Natural killer cell treated with Interleukin-12 subunit alpha and Interleukin-12 subunit beta and Interleukin-15 and Interleukin-18, amount 100 ng/mL, for 72 hours (primary cell): ENCODE data around the gene FBXL20. TPM values are rescaled to one million over a fixed set of nuclear protein-coding genes. Genes with fewer than 3 reads are reported as not detected.
A peak's percentile ranks its signal among the peaks of the same experiment; 100 is the strongest.
"Not testable (repeated sequence)": the region's sequence is repeated elsewhere in the genome, so short reads cannot be mapped to it uniquely, and the experiment has no call there.

Experiments used
- ATAC-seq, 2 donors: fragments of 150-1000 bp; cut with Tn5 transposase in 1 of 2; sonication (Bioruptor Pico), chemical (Tn5 transposase) in 1 of 2; 2 replicates each; pipeline ENCODE4 v1.10.0; 2021
- DNase-seq: peaks from one replicate; pipeline ENCODE4 v3.0.0; 2022; ENCODE audit warnings: low spot score
- H3K27ac Mint-ChIP-seq, 2 donors: 1 replicate in 1 of 2; 2 replicates in 1 of 2; pipeline ENCODE4 v1.8.0; 2022; ENCODE audit warnings: mixed read lengths in 2 of 2, mild to moderate bottlenecking in 1 of 2, moderate library complexity in 1 of 2
- H3K27me3 Mint-ChIP-seq, 2 donors: 1 replicate in 1 of 2; 2 replicates in 1 of 2; pipeline ENCODE4 v1.8.0; 2022; ENCODE audit warnings: mixed read lengths in 2 of 2
- H3K36me3 Mint-ChIP-seq: one replicate; pipeline ENCODE4 v1.8.0; 2022; ENCODE audit warnings: mixed read lengths
- H3K4me1 Mint-ChIP-seq, 2 donors: 1 replicate in 1 of 2; 2 replicates in 1 of 2; pipeline ENCODE4 v1.8.0; 2022; ENCODE audit warnings: low read depth in 2 of 2, mixed read lengths in 2 of 2, mild to moderate bottlenecking in 1 of 2
- H3K4me3 Mint-ChIP-seq: one replicate; pipeline ENCODE4 v1.8.0; 2022; ENCODE audit warnings: mixed read lengths
- H3K9me3 Mint-ChIP-seq: 2 replicates; pipeline ENCODE4 v1.8.0; 2022; ENCODE audit warnings: mixed read lengths
- total RNA-seq, 2 donors: library from RNA; stranded (reverse); gene quantifications; one replicate each; pipeline ENCODE4 v1.2.3, GENCODE V29; 2022

FBXL20 gene, protein sequence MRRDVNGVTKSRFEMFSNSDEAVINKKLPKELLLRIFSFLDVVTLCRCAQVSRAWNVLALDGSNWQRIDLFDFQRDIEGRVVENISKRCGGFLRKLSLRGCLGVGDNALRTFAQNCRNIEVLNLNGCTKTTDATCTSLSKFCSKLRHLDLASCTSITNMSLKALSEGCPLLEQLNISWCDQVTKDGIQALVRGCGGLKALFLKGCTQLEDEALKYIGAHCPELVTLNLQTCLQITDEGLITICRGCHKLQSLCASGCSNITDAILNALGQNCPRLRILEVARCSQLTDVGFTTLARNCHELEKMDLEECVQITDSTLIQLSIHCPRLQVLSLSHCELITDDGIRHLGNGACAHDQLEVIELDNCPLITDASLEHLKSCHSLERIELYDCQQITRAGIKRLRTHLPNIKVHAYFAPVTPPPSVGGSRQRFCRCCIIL
- 10 to 100 TPM; 14.4 to 18.3 TPM for total RNA-seq

DNA sequence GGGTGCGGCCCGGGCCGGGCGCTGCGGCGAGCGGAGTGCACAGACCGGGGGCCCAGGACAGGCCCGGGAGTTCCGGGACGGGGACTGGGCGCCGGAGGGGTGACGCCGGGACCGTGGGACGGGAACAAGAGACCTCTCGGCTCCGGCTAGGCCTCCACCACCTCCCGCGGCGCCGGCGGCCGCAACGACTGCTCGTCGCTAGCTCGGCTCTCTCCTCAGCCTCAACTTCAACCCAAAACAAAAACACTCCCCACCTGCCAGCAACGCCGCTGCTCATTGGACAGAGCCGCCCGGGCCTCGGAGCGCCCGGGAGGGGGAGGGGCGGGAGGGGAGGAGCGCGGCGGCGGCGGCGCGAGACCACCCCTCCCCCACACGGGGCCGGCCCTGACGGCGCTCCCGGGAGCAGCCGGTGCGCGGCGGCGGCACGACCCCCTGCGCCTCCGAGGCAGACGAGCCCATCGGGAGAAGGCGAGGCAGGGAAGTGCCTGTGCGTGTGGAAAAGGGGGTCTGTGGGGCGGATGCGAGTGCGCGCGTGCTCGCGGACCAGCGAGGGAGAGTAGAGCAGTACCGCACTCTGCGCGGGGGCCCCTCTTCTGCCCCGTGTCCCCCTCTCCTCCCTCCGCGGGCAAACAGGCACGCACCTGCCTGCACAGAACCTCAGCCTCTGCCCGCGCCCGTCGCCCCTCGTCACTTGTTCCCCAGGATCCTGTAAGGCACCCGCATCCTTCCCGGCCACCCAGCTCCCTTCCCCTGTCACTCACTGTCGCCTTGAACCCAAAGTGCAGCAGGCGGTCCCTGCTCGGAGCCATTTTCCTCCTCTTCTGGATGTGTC is at the start of gene FBXL20:
Gene FBXL20 (minus strand): TSS at position 215 of the 832 bp plus-strand sequence. CDS start 224 bp downstream, outside the sequence.
- Mint-ChIP-seq H3K4me1 (peaks cover 30 to 42% of the 10 kb centered on the region in 2 donors), H3K36me3 (no peaks in the 10 kb centered on the region), H3K4me3 (peak within 1 kb of the TSS; percentile 98), H3K27me3 (no peaks in the 10 kb centered on the region), H3K27ac (peak within 1 kb of the TSS; percentile 76 to 93), H3K9me3 (no peaks in the 10 kb centered on the region)
- peak; percentile 92 for DNase-seq
- peak; percentile 86 to 90 for ATAC-seq

DNA sequence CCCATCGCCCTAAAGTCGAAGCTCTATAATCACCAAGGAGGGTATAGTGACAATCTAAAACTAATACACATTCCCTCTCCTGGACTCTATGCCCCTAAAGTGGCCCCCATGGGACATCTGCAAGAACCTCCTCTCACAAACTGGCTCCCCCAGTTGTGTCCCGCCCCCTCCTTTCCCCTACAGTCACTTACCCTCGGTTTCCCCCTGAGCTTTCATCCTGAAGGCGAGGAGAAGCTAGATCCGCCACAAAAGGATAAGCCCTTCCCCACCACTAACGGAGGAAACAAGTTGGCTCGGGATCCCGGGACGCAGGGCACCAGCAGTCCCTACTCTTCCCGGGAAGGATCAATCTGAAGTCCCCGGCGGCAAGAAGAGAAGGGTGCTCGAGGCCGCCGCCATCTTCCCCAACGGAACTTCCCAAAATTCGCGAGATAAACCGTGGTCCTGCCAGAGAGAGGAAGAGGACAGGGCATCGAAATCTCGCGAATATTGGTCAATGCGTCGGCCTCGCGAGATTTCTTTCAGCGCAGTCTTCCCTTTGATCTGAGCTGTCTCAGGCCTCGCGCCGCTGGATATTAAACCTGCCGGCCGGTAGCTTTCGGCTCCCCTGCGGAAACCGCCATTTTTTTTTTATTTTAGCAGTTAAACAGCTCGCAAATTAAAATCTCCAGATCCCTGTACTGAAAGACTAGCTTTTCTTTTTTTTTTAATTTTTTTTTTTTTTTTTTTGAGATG is 49.6 kb upstream of the FBXL20 start, which contains the start of gene MED1:
Gene MED1 (minus strand): TSS at position 417 of the 735 bp plus-strand sequence. CDS start 201 bp downstream, at position 216.
- H3K9me3 Mint-ChIP-seq, result no peaks in the 10 kb centered on the region
- peaks cover 4% of the 10 kb centered on the region for H3K36me3 Mint-ChIP-seq
- ATAC-seq (peak; percentile 99), DNase-seq (peak; percentile 94)
- H3K27ac Mint-ChIP-seq, result peak within 1 kb of the TSS; percentile 98 to 99
- H3K4me3 Mint-ChIP-seq, result peak within 1 kb of the TSS; percentile 96
- no peaks in the 10 kb centered on the region for H3K27me3 Mint-ChIP-seq
- peaks cover 13 to 15% of the 10 kb centered on the region in 2 donors for H3K4me1 Mint-ChIP-seq

DNA sequence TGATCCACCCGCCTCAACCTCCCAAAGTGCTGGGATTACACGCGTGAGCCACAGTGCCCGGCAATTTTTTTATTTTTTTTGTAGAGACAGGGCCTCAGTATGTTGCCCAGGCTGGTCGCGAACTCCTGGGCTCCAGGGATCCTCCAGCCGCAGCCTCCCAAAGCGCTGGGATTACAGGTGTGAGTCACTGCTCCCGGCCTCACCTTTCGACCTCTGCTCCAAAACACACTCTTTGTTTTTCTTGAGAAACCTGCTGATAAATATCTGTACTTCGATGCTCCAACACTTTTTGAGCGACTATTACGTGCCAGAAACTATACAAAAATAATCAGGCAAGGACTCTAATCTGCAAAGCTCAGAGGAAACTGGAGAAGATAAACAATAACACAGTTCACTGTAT is 48.6 kb upstream of the FBXL20 start:
- ATAC-seq (no peak), DNase-seq (no peak)
- Mint-ChIP-seq H3K36me3 (peaks cover 4% of the 10 kb centered on the region), H3K4me3 (peak overlapping the region; percentile 96), H3K9me3 (no peaks in the 10 kb centered on the region), H3K27me3 (no peaks in the 10 kb centered on the region), H3K4me1 (peaks cover 13 to 15% of the 10 kb centered on the region in 2 donors), H3K27ac (peak overlapping the region; percentile 98 to 99)

DNA sequence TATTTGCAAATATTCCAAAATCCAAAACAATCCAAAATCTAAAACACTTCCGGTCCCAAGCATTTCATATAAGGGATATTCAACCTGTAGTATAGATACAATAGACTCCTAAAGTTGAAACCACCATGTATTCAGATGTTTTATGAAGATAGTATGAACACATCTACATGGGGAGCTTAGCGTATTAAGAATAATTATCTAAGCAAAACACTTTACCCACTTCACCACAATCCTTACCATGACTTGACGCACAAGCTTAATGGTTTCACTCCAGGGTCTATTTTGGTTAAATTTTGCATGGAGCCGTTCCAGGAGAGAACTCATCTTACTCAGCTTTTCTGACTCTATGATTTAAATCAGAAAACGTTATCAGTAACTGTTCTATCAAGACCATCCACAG is 46.1 kb upstream of the FBXL20 start:
- Mint-ChIP-seq H3K27me3 (no peaks in the 10 kb centered on the region), H3K27ac (peak overlapping the region in 1 of 2 donors; percentile 69), H3K36me3 (peaks cover 13% of the 10 kb centered on the region), H3K4me3 (no peak overlapping the region), H3K9me3 (no peaks in the 10 kb centered on the region), H3K4me1 (peaks cover 15 to 19% of the 10 kb centered on the region in 2 donors)
- ATAC-seq (no peak), DNase-seq (no peak)

DNA sequence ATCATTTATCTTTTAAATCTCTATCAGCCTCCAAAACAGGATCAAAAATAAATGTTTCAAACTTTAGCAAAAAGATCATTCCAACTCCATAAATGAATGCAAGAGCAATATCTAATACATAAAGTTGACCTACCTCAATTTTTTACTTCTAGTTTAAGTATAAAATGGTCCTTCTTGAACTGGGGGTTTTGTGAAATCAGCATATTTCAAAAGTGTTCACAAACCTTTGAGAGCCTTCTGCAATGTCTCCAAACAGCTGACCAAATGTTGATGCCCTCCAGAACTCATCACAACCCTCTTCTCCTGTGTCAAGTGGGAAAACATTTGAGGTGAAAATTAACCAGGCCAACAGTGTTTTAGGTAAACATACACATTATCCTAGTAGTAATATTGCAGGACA is 41.9 kb upstream of the FBXL20 start:
- Mint-ChIP-seq H3K4me1 (peaks cover 3 to 17% of the 10 kb centered on the region in 2 donors), H3K27ac (no peak overlapping the region), H3K4me3 (no peak overlapping the region), H3K27me3 (no peaks in the 10 kb centered on the region), H3K9me3 (no peaks in the 10 kb centered on the region), H3K36me3 (peaks cover 24% of the 10 kb centered on the region)
- DNase-seq (no peak), ATAC-seq (no peak)

DNA sequence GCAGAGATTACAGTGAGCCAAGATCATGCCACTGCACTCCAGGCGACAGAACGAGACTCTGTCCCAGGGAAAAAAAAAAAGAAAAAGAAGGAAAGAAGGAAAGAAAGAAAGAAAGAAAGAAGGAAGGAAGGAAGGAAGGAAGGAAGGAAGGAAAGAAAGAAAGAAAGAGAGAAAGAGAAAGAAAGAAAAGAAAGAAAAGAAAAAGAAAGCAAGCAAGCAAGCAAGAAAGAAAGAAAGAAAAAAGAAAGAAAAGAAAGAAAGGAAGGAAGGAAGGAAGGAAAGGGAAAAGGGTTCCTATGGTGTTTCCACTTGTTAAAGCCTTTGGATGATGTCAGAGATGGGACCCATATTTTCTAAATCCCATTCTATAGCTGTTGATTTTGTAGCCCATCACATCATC is 38.4 kb upstream of the FBXL20 start:
- Mint-ChIP-seq H3K36me3 (peaks cover 19% of the 10 kb centered on the region), H3K4me1 (peaks cover 0 to 12% of the 10 kb centered on the region in 2 donors), H3K27ac (peak overlapping the region in 1 of 2 donors; percentile 8)
- DNase-seq, H3K9me3 Mint-ChIP-seq, ATAC-seq, H3K4me3 Mint-ChIP-seq, H3K27me3 Mint-ChIP-seq: not testable (repeated sequence)

DNA sequence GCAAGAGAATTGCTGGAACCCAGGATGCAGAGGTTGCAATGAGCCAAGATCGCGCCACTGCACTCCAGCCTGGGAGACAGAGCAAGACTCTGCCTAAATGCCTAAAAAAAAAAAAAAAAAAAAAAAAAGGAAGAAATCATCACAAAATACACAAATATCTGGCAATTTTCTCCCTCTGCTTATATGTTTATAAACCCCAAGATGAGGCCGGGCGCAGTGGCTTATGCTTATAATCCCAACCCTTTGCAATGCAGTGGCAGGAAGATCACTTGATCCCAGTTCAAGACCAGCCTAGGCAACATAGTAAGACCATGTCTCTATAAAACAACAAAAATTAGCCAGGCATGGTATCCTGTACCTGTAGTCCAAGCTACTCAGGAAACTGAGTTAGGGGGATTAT is 28.2 kb upstream of the FBXL20 start:
- Mint-ChIP-seq H3K4me1 (no peaks in the 10 kb centered on the region), H3K36me3 (peaks cover 20% of the 10 kb centered on the region), H3K4me3 (no peak overlapping the region), H3K27me3 (no peaks in the 10 kb centered on the region), H3K9me3 (no peaks in the 10 kb centered on the region), H3K27ac (no peak overlapping the region)
- ATAC-seq (no peak), DNase-seq (no peak)

DNA sequence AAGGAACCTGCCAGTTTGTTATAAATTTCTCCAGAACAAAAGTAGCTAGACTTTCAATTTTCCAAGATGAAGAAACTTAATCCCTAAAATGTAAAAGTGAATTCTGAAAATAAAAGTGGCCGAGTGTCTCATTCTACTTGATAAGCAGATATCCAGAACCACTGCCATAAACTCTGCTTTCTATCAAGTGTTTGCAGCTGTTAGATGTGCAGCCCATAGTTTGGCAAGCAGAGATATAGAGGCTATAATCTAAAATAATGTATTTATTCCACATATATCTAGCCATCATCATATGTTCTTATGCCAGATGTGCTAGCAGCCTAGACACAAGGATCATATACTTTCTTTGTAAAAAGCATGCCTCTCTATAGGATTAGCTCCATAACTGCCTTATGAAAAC is 14.7 kb upstream of the FBXL20 start:
- Mint-ChIP-seq H3K27ac (no peak overlapping the region), H3K27me3 (no peaks in the 10 kb centered on the region), H3K4me1 (no peaks in the 10 kb centered on the region), H3K36me3 (peaks cover 17% of the 10 kb centered on the region), H3K9me3 (no peaks in the 10 kb centered on the region), H3K4me3 (no peak overlapping the region)
- DNase-seq (no peak), ATAC-seq (no peak)

DNA sequence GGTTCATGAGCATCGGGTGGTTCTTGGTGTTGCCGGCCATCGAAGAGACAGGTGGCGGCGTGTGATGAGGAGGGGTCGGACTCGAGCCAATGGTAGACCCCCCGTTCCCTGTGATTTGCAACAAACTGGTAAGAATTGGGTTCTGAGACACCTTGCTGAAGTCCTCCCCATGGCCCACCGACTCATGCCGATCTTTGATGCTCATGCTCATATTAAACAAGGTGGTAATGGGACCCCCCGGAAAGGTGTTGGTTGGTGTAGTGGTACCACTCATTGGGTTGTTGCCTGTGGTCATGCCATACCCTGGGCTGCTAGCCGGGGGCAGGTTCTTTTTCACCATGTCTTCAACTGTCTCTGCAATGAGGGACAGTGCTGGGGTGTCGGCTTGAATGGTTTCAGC is 8.9 kb upstream of the FBXL20 start:
- H3K27me3 Mint-ChIP-seq, result no peaks in the 10 kb centered on the region
- ATAC-seq (no peak), DNase-seq (no peak)
- H3K4me3 Mint-ChIP-seq, result no peak overlapping the region
- H3K27ac Mint-ChIP-seq, result no peak overlapping the region
- H3K36me3 Mint-ChIP-seq, result peaks cover 36% of the 10 kb centered on the region
- no peaks in the 10 kb centered on the region for H3K9me3 Mint-ChIP-seq
- peaks cover 3 to 20% of the 10 kb centered on the region in 2 donors for H3K4me1 Mint-ChIP-seq

DNA sequence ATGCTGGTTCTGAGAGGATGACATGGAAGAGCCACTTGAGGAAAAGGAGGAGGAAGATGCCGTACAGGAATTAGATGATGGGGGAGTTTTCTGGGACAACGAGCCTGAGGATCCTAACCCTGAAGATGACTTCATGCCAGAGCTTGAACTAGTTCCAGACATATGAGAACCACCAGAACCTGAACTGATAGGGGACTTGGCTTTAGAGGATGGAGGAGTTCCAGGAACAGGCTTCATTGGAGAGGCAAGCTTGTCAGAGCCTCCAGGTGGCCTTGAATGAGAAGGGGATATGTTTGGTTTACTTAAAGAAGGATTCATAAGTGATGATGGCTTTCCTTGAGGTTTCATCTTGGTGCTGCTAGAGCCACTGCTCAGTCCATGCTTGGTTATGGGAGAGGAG is 6.9 kb upstream of the FBXL20 start:
- Mint-ChIP-seq H3K4me3 (no peak overlapping the region), H3K36me3 (peaks cover 30% of the 10 kb centered on the region), H3K9me3 (no peaks in the 10 kb centered on the region), H3K27me3 (no peaks in the 10 kb centered on the region), H3K4me1 (peaks cover 12 to 33% of the 10 kb centered on the region in 2 donors), H3K27ac (peak overlapping the region in 1 of 2 donors; percentile 3)
- no peak for ATAC-seq
- DNase-seq, result no peak

DNA sequence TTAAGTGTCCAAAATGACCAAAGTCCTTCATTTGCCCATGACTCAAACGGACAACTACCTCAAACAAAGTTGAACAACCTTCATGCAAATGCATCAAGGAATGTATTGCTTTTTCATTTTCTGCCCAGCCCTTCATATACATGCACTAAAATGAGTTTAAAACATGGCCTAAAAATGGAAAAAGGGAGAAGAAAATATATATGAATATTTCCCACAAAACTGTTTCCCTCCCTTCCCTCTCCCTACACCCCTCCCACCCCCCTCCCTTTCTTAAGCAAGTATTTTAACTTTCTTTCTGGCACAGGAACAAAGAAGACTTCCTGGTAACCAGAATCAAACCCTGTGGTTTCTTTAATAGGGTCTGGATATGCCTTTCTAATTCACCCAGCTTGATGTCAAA is 5.5 kb upstream of the FBXL20 start:
- ATAC-seq (no peak), DNase-seq (no peak)
- no peaks in the 10 kb centered on the region for H3K27me3 Mint-ChIP-seq
- peak overlapping the region; percentile 3 for H3K4me3 Mint-ChIP-seq
- no peaks in the 10 kb centered on the region for H3K9me3 Mint-ChIP-seq
- H3K36me3 Mint-ChIP-seq, result peaks cover 30% of the 10 kb centered on the region
- H3K4me1 Mint-ChIP-seq, result peaks cover 16 to 40% of the 10 kb centered on the region in 2 donors
- H3K27ac Mint-ChIP-seq, result peak overlapping the region in 1 of 2 donors; percentile 13

DNA sequence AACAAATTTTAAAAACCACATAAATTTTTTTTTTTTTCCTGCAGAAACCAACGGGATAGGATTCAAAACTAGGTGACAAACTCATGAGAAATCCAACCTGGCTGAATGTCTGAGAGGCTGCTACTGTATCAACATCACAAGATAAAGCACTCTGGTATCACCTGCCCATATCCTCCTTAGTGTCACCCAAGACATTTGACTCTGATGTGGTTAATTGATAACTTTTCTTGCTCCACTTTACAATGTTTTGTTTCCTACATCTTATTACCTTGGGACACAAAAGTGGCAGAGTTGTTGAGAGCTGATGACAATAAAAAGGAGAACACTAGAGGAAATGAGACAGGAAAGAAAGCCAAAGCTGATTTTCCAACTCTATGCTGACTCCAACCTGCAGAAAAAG is 4.0 kb upstream of the FBXL20 start:
- Mint-ChIP-seq H3K4me1 (peaks cover 24 to 45% of the 10 kb centered on the region in 2 donors), H3K27me3 (no peaks in the 10 kb centered on the region), H3K4me3 (peak overlapping the region; percentile 81)

More for the DNA sequence above, 4.0 kb upstream of the FBXL20 start:
- no peak for DNase-seq
- no peaks in the 10 kb centered on the region for H3K9me3 Mint-ChIP-seq
- H3K36me3 Mint-ChIP-seq, result peaks cover 28% of the 10 kb centered on the region
- peak overlapping the region; percentile 91 for H3K27ac Mint-ChIP-seq
- no peak for ATAC-seq
